ENCODE measurements around the gene HSDL1.

HSDL1 gene

GRCh38 chr16:84105301-84105815 is 39.6 kb downstream of the HSDL1 start:
- DNase-seq: no peak

GRCh38 chr16:84104231-84104630 is 40.7 kb downstream of the HSDL1 start:
- DNase-seq: no peak

GRCh38 chr16:84103678-84104077 is 41.3 kb downstream of the HSDL1 start:
- no peak for DNase-seq

GRCh38 chr16:84098939-84099338 is 46.0 kb downstream of the HSDL1 start:
- DNase-seq: no peak

- no peak for DNase-seq
Measured at GRCh38 chr16:84096447-84097005, 48.5 kb downstream of the HSDL1 start.

- DNase-seq: no peak
Measured at GRCh38 chr16:84095466-84095865, 49.5 kb downstream of the HSDL1 start.

- DNase-seq: no peak
Measured at GRCh38 chr16:84093879-84094270, 51.1 kb downstream of the HSDL1 start.

- DNase-seq: no peak
Measured at GRCh38 chr16:84093120-84093878, 51.7 kb downstream of the HSDL1 start.

- DNase-seq: no peak
Measured at GRCh38 chr16:84091460-84091859, 53.5 kb downstream of the HSDL1 start.

- DNase-seq: no peak
Measured at GRCh38 chr16:84090211-84090610, 54.8 kb downstream of the HSDL1 start.

GRCh38 chr16:84088695-84089395 is 56.1 kb downstream of the HSDL1 start:
- peak; percentile 43 for DNase-seq

- no peak for DNase-seq
Measured at GRCh38 chr16:84087466-84088151, 57.4 kb downstream of the HSDL1 start.

GRCh38 chr16:84087001-84087400 is 58.0 kb downstream of the HSDL1 start:
- DNase-seq: no peak

- no peak for DNase-seq
Measured at GRCh38 chr16:84086341-84086740, 58.6 kb downstream of the HSDL1 start.

- no peak for DNase-seq
Measured at GRCh38 chr16:84085773-84086172, 59.2 kb downstream of the HSDL1 start.

GRCh38 chr16:84085271-84085667 is 59.7 kb downstream of the HSDL1 start:
- DNase-seq: no peak

GRCh38 chr16:84084570-84085270 is 60.3 kb downstream of the HSDL1 start:
- DNase-seq: peak; percentile 61

GRCh38 chr16:84082835-84083569 is 62.0 kb downstream of the HSDL1 start:
- DNase-seq: no peak

- no peak for DNase-seq
Measured at GRCh38 chr16:84082110-84082509, 62.9 kb downstream of the HSDL1 start.

GRCh38 chr16:84081446-84081989 is 63.5 kb downstream of the HSDL1 start:
- DNase-seq: no peak

- DNase-seq: no peak
Measured at GRCh38 chr16:84080813-84081212, 64.2 kb downstream of the HSDL1 start.

- no peak for DNase-seq
Measured at GRCh38 chr16:84080378-84080777, 64.6 kb downstream of the HSDL1 start.
